Sciatic nerve (tissue), 2 donors: ENCODE data around the gene SLF1. TPM values are rescaled to one million over a fixed set of nuclear protein-coding genes. Genes with fewer than 3 reads are reported as not detected.
"Not testable (repeated sequence)": the region's sequence is repeated elsewhere in the genome, so short reads cannot be mapped to it uniquely, and the experiment has no call there.

ENCODE experiments used
- ATAC-seq: fragments of 200-7000 bp; cut with Tn5 transposase; one replicate; pipeline ENCODE4 v1.9.1; 2020; ENCODE audit warnings: mild to moderate bottlenecking, moderate library complexity
- DNase-seq: peaks from one replicate; pipeline ENCODE4 v3.0.0-alpha.2; 2020; ENCODE audit warnings: low spot score
- intact Hi-C: fragments of 100-400 bp; cut with DNase I; formaldehyde crosslinking; loops from one replicate; pipeline ENCODE4 v1.14.2; 2022
- total RNA-seq: library from RNA; stranded (reverse); fragmentation: NEBNext Ultra II Directional; extraction: Animal tissue kit (Norgen Biotek cat#: 25700); gene quantifications from one replicate; pipeline ENCODE4 v1.2.1, GENCODE V29; 2021
- donor health status: DM: no; HTN: no; CAD: no.
- donor health status: DM: no; HTN: no; CAD: no.

SLF1 gene
- total RNA-seq: 8.6 TPM

DNA sequence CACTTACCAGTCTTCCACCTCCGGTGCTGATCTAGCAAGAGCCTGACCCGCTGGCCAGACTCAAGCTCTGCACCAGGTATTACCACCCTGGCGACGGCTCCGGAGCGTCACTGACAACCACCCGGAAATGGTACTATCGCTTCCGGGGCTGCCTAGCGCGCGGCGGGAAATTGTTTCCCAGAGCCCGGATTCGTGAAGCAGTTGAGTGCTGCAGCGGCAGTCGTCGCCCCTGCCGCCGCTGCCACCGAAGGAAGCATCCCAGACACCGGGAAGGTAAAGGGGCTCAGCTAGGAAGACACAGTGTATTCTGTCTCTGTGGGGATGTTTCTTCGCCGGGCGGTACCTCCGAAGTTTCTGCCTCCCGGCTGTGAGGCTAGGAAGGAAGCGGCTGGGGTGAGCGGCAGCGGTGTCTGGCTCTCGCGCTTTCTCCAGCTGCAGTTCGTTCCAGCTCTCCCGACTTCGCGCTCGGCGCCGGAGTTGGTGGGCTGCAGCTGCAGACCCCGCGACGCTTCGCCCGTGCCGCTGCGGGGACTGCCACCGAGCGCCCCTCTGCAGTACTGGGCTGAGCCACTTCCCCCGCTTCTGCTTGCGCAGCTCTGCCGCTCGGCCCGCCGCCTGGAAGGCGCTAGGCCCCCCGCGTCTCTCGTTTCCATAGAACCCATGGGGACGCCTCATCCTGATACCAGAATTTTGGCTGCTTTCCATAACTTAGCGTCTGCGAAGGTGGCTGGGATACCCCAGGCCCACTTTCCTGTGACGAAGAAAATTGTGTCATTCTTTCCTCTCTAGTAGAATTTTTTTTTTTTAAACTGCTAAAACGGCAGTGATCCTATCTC lies at the start of gene SLF1, which contains the start of gene KIAA0825:
Gene SLF1, plus strand, starts transcription at position 177 of the 836 bp plus-strand sequence. CDS start 10,142 bp downstream, outside the sequence.
Gene KIAA0825, minus strand, starts transcription at position 112 of the 836 bp plus-strand sequence. CDS start 81,478 bp downstream, outside the sequence.
- DNase-seq: peak; percentile 89
- intact Hi-C loops: no loop called here
- ATAC-seq: peak; percentile 99

DNA sequence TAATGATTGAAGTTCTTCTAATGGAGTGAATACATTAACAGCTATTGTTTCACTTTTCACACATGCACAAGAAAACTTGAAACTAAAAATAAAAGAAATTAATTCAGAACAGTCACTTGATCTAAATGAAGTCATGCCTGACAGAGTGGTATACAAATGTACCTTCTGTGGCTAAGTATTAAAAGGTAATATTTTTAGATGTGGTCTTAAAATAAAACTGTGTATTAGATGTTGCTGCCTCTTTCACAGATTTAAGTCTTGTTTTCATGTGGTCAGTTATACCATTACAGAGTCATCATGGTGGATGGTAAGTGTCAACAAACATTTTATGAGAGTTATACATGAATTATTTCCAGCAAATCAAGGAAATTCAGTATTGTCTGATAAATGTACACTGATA lies 47.1 kb upstream of the SLF1 start:
- DNase-seq (no peak), ATAC-seq (no peak)
- intact Hi-C loops: no loop called here

DNA sequence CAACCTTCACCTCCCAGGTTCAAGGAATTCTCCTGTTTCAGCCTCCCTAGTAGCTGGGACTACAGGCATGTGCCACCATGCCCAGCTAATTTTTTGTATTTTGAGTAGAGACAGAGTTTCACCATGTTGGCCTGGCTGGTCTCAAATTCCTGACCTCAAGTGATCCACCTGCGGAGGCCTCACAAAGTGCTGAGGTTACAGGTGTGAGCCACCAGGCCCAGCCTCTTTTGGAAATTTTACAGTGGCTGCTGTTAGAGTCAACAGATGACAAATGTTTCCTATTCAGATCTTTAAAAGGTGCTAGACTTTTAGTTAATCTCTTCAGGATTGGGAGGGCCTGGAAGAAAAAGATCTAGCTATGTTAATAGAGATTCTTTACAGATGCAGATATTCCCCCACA lies 45.1 kb upstream of the SLF1 start:
- ATAC-seq, DNase-seq, intact Hi-C loops: not testable (repeated sequence)

DNA sequence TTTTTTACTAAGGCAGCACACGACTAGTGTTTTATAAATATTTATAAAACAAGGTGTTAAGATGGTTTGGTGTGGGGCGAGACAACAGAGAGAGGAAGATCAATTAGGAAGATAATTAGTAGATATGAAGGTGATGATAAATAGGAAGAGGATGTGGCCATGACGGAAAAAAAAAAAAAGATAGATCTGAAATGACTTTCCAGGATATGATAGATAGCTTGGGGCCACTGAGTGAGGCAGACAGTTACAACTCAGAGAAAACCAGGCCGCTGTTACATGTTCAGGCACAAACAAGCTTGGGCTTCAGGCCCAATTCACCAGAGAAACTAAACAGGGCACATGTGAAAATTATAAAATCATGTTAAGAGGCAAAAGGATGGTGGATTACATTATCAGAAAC lies 43.3 kb upstream of the SLF1 start:
- intact Hi-C loops: no loop called here
- no peak for ATAC-seq

DNA sequence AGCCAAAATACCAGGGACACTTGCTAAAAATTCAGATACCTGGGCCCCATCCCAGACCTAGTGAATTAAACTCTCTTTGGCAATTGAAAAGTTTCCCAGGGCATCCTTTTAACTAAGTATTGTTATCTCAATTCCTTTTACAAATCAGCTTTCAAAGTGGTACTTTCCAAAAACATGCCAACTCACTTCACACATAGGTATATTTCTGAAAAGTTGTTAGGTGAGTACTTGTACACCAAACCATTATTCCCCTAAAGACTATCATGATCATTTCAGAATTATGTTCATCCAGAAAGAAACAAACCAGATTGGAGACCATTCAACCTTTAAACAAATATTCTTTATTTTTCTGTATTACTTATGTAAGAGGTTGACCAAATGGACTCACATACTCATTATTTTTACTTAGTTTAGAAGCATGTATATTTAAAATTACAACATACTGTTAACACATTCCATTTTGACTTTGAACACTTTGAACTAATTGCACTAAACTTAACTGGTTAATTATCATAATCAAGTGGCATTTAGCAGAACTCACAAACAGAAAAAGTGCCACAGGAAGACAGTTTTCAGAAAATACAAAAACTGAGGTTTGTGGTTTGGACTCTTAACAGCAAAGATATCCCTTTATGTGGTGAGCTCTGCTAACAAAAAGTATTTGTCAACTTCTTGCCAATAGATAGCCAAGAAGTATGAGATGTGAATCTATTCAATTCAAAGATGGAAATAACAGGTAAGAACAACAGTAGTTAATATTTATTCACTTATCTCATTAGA lies 40.8 kb upstream of the SLF1 start:
- intact Hi-C loops: no loop called here
- DNase-seq (no peak), ATAC-seq (no peak)

More for the DNA sequence above, 43.3 kb upstream of the SLF1 start:
- DNase-seq: no peak

DNA sequence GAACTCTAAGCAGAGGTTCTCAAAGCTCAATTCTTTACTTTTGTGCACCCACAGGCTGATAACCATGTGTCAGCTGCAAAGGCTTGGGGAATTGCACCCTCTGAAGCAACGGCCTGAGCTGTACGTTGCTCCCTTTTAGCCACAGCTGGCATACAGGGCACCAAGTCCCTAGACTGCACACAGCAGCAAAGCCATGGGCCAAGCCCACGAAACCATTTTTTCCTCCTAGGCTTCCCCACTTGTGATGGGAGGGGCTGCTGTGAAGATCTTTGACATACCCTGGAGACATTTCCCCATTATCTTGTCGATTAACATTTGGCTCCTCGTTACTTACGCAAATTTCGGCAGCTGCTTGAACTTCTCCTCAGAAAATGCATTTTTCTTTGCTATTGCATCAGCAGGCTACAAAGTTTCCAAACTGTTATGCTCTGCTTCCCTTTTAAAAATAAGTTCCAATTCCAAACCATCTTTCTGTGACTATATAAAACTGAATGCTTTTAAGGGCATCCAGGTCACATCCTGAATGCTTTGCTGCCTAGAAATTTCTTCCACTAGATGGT lies 23.1 kb upstream of the SLF1 start:
- intact Hi-C loops: no loop called here
- no peak for ATAC-seq
- no peak for DNase-seq

DNA sequence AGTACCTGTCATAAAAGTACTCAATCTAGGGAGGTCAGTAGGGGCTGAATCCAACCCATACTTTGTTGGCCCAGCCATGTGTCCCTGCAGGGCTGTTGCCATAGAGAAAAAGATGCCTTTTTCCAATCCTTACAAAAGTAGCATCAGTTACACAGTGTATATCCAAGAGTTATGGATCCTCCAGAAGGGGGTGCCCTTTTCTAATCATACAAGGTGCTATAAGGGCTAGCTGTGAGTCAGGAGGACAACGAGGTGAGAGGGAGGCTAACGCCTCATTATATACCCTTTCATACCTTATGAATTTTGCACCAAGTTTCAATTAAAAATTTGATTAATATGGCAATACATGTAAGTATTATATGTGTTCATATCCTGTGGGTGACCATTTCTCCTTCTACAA lies 4.9 kb upstream of the SLF1 start:
- no peak for ATAC-seq
- intact Hi-C loops: no loop called here

DNA sequence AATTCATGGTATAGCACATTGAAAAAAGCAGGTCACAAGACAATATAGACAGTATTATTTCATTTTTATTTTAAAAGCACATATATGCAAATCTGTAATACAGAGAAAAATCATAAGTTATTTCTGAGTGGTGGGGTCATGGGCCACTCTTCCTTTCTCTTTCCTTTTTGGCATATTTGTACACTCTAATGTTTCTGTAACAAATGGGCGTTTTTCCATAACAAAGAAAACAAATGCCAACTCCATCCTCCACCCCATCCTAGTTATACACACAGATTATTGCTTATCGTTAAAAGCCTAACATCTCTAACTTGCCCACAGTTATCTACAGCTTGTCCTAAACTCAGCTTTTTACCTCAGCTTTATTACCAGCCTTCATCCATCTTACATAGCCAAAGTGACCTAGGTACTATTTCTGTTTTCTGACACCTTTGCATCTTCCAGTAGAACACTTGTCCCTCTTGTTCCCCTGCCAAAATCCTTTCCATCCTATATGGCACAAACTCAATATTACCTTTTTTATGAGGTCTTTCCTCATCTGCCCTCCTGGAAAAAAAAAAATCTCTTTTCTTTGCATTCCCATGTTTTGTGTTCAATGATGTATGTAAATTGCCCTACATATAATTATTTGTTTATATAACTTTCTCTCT lies 4.2 kb upstream of the SLF1 start:
- DNase-seq (no peak), ATAC-seq (no peak)
- intact Hi-C loops: no loop called here

More for the DNA sequence above, 4.9 kb upstream of the SLF1 start:
- DNase-seq: no peak

DNA sequence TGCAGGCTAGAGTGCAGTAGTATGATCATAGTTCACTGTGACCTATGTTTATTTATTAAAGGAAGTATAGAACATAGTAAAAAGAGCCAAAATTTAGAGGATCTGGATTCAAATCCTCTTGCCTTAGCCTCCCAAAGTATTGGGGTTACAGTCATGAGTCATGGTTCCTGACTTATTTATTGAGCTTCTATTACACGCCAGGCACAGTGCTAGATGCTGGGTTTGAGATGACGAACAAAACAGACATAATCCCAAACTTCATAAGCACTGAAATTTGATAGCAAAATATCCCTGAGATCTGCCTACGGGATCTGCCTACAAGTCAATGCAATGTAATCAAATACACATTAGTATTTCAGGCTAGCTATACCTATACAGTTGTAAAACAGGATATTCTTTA lies 2.6 kb upstream of the SLF1 start:
- ATAC-seq: no peak
- intact Hi-C loops: no loop called here
- DNase-seq: no peak

DNA sequence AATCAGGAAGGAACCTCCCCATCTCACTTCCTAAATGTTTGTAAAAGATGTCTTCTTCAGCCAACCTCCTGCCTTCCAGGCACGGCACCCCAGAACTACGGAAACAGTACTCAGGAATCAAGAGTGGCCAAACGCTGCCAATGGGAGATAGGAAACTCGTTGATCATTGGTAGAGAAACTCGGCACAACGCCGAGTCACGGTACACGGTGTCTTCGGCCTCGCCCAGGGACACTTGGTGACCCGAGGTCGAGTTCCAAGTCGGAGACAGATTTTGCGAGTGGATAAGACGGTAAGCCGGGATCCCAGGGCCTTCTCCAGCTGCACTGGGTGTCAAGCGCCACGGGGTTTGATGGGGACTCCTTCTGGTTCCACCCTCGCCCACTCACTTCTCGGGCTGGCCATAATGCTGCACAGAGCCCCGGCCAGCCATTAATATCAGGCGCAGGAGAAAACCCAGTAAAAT lies 408 bp upstream of the SLF1 start:
- DNase-seq (no peak), ATAC-seq (peak; percentile 80)
- intact Hi-C loops: no loop called here

DNA sequence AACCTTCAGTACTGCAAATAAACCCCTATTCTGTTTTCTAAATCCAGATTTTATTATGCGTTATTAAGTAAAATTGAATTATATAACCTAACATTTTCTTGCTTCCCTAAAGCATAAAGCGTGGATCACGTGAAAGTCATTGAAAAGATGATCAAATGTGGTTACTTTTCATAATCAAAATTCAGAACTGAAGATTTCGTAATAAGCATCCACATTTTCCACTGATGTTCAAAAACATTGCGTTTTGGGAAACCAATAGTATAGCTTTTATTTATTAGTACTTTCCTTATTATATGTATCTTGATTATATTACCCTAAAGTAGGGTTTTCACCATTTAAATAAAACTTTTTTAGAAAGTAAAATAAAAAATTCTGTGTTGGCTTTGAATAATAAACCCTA lies 1.8 kb downstream of the SLF1 start:
- no peak for ATAC-seq
- DNase-seq: no peak
- intact Hi-C loops: no loop called here

DNA sequence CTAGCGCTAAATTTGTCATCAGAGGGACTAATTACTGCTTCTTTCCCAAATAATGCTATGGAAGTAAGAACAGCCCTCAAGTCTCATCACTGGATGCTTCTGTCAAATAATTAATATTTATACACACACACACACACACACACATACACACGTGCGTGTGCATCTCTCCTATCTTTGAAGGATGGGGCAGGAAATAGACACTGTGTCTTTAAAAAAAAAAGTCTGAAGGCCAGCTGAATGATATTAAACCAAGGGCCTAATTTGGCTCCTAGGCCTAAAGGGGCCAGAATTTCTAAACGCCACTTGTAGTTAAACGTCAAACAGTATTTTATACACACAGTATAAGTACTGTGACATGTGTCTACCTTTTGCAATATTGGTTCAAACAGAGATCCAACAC lies 3.3 kb downstream of the SLF1 start:
- no peak for DNase-seq
- ATAC-seq: no peak
- intact Hi-C loops: no loop called here

DNA sequence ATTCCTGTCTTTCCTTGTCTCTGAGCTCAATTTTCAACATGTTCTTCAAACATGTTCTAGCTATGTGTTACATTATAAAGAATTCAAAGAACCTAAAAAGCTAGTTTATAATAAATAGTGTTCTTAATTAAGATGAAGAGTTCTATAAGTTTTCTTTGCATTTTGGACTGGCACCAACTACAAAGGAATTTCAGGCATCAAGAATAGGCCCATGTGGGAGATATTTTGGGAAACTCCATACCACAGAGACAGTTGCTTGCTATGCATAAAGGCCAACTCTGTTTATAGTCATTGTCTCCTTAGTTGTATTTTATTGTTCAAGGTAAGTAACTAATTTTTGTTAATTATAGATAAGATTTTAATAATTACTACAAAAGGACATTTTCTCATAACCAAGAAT lies 4.5 kb downstream of the SLF1 start:
- intact Hi-C loops: no loop called here
- no peak for DNase-seq
- no peak for ATAC-seq

DNA sequence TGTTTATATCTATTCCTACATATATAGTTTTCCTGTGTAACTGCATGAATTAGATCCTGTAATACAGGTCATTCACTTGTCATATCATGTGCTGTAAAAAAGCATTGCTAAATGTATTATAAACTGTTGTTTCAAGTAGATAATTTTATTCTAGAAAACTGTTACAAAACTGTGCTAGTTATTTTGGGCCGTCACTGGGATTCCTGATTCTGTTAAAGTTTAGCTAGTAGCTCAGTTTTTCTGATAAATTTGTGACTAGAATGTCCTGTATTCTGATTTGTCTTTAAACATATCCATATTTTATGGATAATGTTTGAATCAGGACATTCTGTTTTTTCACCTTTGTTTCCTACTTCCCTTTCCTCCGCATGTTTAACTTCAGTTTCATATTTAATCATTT lies 5.4 kb downstream of the SLF1 start:
- ATAC-seq: no peak
- DNase-seq: no peak
- intact Hi-C loops: no loop called here

DNA sequence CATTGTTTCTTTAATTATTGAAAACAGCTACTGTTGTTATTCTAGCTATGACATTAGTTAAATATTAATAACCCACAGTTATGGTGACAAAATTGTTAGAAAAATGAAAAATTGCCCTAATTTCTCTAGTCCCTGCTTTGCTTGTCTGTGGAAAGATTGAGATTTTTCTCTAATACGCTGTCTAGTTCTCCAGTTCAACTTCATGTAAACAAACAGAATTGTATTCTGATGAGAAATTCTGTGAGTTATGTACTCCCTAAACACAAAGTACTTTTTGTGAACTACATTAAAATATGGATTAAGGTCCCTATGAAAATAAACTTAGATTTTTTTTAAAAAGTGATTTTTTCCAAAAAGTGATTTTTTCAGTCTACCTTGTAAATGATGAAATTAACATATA lies 8.7 kb downstream of the SLF1 start:
- no peak for ATAC-seq
- intact Hi-C loops: no loop called here
- no peak for DNase-seq

DNA sequence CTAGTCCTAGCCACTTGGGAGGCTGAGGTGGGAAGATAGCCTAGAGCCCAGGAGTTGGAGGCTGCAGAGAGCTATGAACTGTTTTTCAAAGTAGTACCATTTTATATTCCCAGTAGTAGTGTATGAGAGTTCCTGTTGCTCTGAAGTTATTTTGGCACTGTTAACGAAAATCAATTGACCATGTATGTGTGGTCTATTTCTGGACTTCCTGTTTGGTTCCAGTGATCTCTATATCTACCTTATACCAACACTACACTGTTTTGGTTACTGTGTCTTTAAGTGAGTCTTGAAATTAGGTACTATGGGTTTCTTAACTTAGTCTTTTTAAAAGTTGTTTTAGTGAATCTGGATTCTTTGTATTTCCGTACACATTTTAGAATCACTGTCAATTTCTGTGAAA lies 13.6 kb downstream of the SLF1 start:
- DNase-seq (no peak), ATAC-seq (no peak)
- intact Hi-C loops: no loop called here

DNA sequence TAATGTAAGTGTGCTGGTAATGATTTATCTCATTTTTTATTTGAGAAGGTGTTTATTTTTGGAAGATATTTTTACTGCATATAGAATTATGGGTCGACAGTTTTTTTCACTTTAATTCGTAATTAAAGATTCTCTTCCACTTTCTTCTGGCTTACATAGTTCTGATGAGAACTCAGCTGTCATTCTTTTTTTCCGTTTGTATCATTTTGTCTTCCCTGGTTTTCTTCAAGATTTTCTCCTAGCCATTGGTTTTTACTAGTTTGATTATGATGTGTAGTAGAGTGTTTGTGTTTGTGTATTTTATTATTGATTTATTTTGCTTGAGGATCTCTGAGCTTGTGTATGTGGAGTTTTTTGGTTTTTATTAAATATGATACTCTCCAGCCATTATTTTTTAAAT lies 21.7 kb downstream of the SLF1 start:
- intact Hi-C loops: no loop called here
- ATAC-seq (no peak), DNase-seq (no peak)

DNA sequence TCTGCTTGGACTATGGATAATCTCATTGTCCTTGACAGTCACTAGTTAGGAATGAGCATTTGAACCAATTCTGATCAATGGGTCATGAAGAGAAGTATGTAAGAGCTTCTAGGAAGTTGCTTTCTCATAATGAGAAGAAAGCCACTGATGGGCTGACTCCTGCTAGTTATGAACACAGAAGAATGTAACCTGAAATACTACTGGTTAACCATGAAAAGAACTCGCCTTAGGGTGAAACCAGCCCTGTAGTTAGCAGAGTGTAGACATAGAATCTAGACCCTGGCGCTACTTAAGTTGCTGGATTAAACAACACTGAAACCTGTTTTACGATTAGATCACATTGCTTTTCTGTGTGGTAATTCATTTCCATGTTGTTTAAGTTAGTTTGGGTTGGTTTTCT lies 26.6 kb downstream of the SLF1 start:
- intact Hi-C loops: no loop called here
- DNase-seq (no peak), ATAC-seq (no peak)

DNA sequence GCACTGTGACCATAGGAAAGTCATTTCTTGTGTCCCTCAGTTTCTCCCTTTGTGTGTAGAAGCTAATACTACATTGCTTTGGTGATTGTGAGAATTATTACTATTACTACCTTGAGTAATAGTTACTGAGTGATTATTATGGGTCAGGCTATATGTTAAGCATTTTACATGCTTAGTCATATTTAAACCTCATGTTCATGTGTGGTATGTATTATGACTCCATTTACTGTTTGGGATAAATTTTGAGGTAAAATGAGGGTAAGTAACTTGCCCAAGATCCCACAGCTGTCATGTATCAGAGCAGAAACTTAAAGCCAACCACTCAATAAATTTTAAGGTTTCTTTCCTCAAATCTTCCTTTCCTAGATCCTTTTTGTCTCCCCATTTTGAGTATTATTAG lies 28.3 kb downstream of the SLF1 start:
- intact Hi-C loops: no loop called here
- ATAC-seq: no peak
- no peak for DNase-seq
